GF-D8 (cell line): Measurements from ENCODE around the gene RAPGEF2.
"Not testable (repeated sequence)": the region's sequence is repeated elsewhere in the genome, so short reads cannot be mapped to it uniquely, and the experiment has no call there.

Experiments used
- DNase-seq: peaks from one replicate; lab custom pipeline; 2025; lab: John Stamatoyannopoulos, UW

The RAPGEF2 gene

DNA sequence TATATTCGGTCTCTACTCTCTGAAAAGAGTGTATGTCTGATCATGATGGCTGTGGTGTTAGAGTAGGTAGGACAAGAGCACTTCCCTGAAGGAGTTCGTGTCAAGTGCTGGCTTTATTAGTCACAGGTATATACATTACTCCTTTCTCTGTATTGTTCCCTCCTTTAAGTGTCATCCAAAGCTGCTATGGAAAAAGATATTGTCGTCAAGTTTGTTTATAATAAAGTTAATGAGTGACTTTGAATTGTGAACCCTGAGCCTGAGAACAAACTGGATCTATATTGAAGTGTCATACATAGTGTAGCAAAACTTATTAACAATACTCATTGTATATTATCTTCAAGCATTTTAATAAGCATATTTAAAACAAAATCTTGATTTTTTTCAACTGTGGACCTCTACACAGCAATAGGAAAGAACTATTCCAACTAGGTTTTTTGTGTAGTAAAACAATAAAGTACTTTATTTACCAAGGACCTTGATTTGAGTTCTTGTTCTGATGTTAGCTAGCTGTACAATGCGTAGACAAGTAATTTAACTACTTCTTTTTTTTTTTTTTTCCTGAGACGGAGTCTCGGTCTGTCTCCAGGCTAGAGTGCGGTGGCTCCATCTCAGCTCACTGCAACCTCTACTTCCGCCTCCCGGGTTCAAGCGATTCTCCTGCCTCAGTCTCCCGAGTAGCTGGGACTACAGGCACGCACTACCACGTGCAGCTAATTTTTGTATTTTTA, 177.7 kb downstream of the RAPGEF2 start:
- DNase-seq = no peak

DNA sequence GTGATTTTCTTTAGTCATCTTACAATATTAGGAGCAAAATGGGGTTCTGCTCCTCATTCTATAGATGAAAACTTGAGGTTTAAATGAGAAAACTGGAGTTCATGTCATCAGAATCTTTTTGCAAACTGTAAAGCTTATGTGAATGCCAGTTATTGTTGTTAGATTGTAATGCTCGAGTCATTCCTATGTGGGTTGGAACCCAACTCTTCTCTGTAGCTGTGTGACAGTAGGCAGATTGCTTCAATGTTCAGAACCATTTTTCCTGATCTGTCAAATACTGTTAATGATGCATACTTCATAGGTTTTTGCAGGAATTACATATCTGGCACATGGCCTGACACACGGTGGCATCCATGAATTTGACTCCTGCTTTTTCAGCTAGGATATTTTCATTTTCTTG, 178.9 kb downstream of the RAPGEF2 start:
- no peak for DNase-seq

DNA sequence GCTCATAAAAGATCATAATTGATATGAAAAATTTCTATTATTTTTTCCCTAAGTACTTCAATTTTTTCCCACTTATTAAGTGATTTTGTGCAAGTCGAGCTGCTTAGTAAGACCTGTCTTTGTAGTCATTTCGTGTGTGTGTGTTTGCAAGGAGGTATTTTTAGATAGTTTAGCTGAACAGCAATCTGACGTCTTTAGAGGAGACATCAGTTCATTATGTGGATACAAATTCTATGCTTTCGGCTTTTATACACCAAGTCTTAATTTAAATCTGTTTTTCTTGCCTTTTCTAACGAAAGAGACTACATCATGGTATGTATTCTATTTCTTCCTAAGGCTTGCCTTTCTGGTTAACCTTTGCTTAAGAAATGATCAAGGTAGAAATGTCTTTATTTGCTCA, 179.4 kb downstream of the RAPGEF2 start:
- DNase-seq = no peak

DNA sequence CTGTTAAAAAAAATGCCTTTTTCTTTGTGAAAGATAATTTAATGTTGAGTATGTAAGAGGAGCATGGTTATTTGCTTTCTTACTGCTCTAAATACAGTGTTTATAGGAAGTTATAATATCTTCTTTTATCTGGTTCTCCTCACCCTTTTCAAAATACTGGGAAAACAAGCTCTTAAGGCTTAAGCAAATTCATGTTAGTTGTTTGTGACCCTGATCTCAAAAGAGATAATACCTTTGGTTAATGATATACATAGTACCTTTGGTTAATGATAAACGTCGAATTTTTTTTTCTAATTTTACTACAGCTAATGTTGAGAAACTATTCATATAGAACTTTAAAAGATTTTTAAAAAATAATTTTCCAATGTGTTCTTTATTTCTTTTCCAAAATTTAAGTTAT, 180.1 kb downstream of the RAPGEF2 start:
- DNase-seq = no peak

DNA sequence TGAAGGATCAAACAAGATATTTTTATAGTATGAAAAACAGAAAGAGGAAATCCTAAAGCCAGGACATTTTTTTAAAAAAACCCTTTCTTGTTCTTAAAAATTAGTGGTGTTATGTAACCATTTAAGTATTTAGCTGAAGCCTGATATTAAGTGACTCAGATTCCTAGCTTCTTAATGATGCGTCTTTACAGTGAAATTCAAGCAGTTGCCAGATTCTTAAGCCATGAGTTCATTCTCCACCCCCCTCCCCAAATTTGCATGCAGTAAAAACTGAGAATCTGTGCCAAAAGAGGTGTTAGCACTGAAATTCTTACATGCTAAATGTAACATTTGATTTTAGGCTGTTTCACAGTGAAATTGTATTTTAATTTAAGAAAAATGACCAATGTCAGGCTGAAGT, 180.8 kb downstream of the RAPGEF2 start:
- DNase-seq = no peak

DNA sequence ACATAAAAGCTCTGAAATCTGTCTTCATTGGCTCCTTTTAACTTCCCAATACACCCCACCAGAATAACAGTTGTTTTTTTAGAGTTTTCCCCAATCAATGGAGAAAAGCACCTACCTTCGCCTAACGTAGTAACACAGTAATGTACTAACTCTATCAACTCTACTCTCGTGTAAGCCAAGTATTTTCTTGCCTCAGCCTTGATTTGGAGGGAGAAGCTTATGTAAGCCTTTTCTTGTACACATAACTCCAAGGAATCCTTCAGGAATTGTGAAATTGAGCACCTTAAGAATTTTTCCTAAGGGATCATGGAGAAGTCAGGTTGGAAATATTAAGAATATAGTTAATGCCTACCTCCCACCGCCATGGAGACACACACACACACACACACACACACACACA, 181.2 kb downstream of the RAPGEF2 start:
- DNase-seq = no peak

DNA sequence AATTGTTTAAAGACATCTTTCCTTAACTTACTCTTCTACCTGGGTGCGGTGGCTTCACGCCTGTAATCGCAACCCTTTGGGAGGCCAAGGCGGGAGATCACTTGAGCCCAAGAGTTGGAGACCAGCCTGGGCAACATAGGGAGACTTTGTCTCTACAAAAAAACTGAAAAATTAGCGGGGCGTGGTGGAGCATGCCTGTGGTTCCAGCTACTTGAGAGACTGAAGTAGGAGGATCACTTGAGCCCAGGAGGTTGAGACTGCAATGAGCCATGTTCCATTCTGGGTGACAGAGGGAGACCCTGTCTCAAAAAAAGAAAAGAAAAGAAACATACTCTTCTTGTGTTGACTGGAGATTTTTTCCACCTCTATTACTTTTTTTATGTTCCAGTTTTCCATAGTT, 181.9 kb downstream of the RAPGEF2 start:
- no peak for DNase-seq

DNA sequence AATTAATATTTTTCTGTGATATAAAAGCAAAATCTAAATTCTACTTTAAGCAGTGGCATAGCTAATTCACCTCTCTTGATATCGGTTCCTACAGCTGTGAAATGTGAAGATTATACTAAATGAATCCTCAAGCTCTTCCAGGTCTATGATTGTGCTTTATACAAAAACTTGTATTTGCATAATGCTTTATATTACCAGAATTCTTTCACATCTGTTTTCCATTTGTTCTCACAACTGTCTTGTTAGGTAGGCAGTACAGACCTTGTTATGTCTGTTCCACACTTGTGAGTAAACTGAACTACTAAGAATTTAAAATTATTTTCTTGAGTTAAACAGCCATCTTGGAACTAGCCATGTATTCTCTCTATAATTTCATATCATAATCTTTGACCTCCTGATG, 184.9 kb downstream of the RAPGEF2 start:
- DNase-seq = no peak

DNA sequence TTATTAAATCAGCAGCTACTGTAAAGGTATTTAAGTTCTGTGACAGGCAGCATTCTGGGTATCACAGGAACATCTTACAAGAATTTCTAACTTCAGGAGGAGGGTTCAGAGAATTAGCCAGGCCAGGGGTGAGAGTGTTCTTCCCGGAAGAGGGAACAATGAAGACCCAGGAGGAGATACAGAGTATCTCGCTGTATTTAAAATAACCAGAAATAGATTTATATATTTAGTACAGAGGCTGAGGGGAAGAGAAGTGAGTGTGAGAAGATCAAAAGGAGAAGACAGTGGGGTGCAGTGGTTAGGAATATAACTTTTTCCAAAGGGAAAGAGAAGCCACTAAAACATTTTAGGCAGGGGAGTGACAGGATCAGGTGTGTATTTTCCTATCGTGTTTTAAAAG, 186.8 kb downstream of the RAPGEF2 start:
- DNase-seq = no peak

DNA sequence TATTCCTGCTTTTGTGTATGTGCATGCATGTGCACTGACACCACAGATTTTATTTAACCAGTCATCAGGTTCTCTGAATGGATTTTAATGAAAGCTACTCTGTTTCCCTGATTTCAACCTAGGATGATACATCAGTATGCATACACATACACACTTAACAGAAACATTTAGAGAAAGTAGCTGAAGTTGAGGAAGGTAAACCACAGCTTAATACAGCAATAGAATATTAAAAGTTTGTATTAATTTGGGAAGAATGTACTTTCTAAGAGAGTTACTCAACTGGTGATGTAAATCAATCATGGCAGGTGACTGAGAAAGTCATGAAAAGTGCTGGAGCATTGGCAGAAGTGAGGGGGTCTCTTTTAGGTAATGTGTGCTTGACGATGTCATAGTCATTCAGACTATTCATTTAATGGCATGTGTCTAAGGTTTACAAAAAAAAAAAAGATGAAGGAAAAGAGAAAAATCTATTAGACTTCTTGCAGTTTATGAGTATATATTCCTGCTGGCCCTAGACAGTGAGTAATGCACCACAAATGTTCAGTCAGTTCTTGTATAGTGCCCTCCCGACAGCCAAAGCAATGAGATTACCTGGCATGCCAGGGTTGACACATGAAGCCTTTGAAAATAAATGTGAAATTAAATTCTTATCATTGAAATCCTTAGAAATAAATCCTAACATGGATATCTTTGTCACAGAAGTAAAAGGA, 187.6 kb downstream of the RAPGEF2 start:
- no peak for DNase-seq

DNA sequence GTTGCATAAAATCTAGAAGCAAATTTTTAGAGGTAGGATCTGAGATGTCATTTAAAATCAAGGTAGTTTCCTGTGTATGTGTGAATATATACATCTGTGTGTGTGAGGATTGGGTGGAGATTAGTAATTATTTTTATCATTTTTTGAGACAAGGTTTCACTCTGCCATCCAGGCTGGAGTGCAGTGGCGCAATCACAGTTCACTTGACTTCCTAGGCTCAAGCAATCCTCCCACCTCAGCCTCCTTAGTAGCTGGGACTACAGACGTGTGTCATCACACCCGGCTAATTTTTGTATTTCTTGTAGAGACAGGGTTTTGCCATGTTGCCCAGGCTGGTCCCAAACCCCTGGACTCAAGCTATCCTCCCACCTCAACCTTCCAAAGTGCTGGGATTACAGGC, 188.3 kb downstream of the RAPGEF2 start:
- DNase-seq = no peak

DNA sequence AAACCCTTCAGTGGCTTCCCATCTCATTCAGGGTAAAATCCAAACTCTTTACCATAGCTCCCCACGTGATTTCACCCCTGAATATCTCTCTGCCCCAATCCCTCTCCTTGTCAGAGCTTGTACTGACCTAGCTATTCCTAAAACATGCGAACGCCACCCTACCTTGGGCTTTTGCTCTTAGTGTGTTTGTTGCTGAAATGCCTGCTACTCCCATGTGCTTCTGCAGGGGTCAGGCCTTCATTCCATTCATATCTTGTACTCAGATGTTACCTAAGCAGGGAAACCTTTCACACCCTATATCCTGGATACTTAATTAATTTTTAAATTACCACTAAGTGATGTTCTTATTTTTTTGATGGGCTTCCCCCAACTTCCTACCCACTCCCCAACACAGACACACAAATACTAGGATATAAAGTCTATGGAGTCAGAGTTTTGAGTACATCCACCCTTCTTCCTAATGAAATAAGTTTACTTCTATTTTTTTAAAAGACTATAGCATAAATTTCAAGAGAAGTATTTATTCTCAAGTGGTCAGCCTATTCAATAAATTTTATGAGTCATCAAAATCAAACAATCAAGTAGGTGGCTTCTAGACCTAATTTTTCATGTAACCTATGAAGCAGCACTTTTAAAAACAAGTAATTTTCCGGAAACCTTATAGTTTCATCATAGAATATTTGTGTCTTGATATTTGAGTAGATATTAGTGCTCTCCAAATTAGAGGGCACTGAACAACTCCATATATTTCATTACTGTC, 189.4 kb downstream of the RAPGEF2 start:
- DNase-seq = no peak

DNA sequence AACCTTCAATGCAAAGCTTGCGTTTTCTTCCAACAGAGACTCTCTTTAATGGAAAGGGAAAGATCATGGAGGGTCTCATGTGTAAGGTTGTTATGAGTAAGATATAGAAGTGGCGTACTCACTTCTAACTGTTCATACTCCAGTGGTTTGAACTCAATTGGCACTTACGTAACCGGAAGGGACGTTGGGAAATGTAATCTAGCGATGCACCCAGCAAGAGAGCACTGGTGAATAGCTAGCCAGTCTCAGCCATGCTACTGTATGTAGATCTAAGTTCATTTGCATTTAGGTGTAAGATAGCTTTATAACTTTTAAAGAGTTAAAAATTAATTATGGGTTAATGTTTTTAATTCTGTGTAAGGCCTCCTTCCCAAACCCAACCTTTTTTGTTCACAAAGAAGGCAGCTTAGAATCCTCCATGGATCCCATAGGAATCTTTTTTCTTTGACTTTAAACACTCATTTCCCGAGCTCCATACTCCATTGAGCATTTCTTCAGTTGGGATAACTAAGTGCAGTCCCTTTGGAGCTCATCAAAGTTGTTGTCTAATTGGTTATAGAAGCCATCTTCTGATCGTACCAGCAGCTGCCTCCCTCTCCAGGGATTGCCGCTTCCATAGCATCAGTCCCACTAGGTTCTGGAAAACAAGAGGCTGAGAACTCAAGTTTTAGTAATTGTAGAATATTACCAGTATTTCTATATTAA, 191.1 kb downstream of the RAPGEF2 start:
- DNase-seq = no peak

DNA sequence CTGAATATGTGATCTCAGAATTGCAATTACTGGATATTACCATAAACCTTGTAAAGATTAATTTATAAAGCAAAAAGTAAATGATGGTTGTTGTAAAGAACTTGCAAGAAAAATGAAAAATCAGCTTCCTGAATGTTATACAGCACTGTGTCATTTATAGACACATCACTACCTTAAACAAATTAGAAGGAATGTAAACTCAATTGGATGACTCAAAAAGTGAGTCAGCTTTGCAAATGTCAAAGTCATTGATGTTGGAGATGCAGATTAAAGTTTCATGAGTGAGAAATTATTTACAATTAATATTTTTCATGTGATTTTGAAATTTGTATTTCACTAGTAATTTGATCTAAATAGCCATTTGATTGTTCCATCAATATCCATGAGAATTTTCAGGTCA, 193.2 kb downstream of the RAPGEF2 start:
- no peak for DNase-seq

DNA sequence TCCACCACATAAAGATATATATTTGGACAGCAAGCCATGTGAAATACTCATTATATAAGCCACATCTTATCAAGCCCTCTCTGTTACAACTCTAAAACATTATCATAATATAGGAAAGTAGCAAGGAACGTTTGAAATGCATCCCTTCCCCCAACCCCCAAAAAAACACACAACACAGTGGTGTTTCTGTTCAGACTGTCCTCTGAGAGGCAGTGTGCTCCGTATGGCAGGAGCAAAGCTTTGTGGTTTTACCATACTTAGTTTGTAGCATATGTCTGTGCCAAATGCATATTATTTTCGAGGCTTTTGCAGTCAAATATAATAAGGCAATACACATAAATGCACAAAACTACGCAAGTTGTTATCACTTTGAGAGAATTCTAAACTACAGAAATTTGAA, 194.2 kb downstream of the RAPGEF2 start:
- no peak for DNase-seq

DNA sequence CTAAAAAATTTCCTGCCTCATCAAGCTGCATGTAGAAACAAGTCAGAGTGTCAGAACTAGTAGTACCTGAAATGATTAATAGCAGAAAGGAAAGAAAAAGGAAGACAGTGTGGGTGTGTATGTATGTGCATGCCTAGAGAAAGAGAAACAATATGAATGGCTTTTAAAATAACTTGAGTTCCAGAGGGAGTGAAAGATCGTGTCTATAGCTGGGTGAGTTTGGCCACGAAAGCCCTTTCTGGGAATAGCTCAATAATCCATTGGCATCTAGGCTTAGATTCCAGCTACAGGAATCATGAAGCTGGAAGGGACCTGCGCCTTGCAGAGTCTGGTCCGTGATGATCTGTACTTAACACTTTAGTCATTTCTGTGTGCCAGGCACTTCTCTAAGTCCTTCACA, 195.6 kb downstream of the RAPGEF2 start:
- no peak for DNase-seq

DNA sequence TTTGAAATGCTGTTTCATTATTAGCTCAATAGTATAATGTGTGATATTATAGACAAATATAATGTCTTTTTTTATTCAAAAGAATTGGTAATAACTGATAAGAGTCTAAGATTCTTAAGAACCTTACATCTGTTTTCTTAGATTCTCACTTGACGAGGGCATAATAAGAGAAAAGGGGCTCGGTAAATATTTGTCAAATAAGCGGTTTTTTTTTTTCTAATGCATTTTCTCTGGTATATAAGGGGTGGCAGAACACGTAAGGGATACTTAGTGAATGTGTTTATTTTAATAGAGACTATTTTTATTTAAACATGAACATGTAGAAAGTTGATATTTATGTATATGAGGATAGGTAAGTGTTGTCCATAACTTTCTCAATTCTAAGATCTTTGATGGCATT, 200.6 kb downstream of the RAPGEF2 start:
- no peak for DNase-seq

DNA sequence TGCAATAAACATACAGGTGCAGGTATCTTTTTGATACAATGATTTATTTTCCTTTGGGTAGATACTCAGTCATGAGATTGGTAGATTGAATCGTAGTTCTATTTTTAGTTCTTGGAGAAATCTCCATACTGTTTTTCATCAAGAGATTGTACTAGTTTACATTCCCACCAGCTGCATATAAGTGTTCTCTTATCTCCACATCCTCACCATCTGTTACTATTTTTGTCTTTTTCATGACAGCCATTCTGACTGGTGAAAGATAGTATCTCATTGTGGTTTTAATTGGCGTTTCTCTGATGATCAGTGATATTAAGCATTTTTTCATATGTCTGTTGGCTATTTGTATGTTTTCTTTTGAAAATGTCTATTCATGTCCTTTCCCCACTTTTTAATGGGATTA, 202.2 kb downstream of the RAPGEF2 start:
- DNase-seq = no peak

DNA sequence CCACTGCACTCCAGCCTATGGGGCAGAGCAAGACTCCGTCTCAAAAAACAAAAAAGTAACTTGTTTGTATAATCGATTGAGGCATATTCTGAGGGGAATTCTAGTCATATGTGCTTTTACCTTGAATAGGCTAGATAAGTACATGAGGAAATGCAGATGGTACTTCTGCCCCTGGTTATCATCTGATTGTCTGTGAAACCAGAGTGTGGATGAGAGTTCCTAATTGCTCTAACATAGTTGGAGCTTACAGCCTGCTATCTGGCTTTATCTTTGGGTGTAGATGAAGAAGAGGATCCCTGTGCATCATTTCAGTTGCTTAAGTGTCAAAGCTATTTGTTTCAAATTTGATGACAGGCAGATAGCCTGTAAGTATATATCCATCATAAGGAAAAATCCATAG, 205.1 kb downstream of the RAPGEF2 start:
- DNase-seq = no peak

DNA sequence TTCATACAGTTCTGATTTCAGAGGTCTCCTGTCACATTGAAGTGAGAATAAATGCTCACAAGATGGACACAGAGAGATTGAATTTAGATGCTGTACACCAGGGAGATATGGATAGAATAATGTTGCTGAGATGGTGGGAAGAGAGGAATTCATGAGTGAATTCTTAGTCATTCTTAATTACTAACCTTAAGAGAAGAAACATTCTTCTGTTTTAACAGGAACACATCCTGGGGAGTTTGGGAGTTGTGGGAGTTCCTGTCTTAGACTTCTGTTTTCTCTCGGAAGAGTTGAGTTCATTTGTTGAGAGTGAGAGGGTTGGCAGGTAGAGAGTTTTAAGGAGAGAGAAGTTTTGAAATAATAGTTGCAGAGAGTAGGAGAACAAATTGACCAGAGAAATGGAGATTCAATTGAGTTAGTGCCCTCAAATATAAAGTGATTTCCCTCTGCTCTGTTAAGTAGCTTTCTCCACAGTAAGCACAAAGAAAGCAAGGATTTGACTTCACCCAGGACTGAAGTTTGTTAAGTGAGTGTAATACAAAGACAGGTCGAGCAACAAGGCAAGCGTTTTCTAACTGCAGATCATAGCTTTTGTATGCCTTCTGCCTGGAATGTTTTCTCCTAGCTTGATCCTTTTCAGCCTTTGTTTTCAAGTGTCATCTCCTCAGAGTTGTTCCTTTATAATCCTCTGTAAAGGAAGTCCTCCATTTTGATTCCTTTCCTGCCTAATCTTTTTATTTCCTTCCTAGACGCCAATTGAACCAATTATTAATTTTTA, 205.9 kb downstream of the RAPGEF2 start:
- no peak for DNase-seq

DNA sequence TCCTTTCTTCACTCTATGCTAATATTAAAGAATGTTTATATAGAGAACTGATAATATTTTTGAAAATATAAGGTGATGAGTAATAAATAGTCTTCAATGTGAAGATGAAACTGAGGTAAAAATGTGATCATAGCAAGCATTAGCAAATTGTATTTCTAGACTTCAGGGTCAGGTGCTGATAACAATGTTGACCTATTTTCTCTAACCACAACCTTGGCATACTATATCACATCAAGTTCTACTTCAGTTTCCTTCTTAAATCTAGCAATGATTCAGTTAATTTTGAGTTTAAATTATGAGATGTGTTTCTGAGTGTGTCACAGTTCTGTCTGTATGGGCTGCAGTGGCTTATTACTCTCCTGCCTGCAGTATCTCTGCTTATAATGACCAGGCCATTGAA, 209.4 kb downstream of the RAPGEF2 start:
- DNase-seq = no peak

DNA sequence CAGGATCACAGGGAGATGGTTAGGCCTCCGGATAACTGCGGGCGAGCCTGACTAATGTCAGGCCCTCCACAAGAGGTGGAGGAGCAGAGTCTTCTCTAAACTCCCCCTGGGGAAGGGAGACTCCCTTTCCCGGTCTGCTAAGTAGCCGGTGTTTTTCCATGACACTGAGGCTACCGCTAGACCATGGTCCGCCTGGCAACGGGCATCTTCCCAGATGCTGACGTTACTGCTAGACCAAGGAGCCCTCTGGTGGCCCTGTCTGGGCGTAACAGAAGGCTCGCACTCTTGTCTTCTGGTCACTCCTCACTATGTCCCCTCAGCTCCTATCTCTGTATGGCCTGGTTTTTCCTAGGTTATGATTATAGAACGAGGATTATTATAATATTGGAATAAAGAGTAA, 213.0 kb downstream of the RAPGEF2 start:
- DNase-seq = not testable (repeated sequence)
